Measurements from ENCODE around the gene SHANK1.

- TF ChIP-seq POLR2AphosphoS5 (IDR thresholded peaks at IDR 0.05), result no peak
- no peak for TF ChIP-seq POLR2A (IDR thresholded peaks at IDR 0.05)
These were observed 62.4 kb downstream of the SHANK1 start for GRCh38 chr19:50657222-50657669.
